Measurements from ENCODE around the gene LRRIQ4.

LRRIQ4 gene

DNA sequence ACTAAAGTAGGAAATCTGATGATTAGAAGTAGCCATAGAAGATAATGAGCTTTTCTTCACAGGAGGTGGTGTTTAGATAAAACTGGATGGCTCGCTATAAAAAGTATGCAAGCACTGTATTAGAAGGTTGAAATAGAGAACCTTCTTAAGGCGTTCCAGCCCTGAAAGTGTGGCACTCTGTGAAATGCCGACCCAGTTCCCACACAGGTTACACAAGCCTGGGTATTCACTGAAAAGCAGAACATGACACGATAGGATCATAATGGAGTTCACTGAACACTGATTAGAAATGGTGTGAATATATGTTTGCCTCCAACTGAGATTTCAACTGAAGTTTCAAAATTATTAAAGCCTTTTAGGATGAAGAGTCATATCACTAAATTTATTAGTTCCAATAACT, 15.0 kb downstream of the LRRIQ4 start:
- ATAC-seq = no peak
- TF ChIP-seq ZC3H10 (CRISPR knock-in tag; IDR thresholded peaks at IDR 0.05) (no peak), TSHZ2 (CRISPR knock-in tag; IDR thresholded peaks at IDR 0.05) (no peak), TOX (CRISPR knock-in tag; IDR thresholded peaks at IDR 0.05; ENCODE audit: borderline replicate concordance) (no peak), ZNF8 (CRISPR knock-in tag; IDR thresholded peaks at IDR 0.05) (no peak), ESRRG (CRISPR knock-in tag; IDR thresholded peaks at IDR 0.05) (no peak), CSDC2 (CRISPR knock-in tag; IDR thresholded peaks at IDR 0.05) (no peak), ZFP3 (CRISPR knock-in tag; IDR thresholded peaks at IDR 0.05) (no peak), ZNF565 (CRISPR knock-in tag; conservative IDR thresholded peaks at IDR 0.05; ENCODE audit: low read depth) (no peak), ZNF70 (CRISPR knock-in tag; IDR thresholded peaks at IDR 0.05) (no peak), ISL1 (CRISPR knock-in tag; IDR thresholded peaks at IDR 0.05) (no peak), ZFP30 (CRISPR knock-in tag; IDR thresholded peaks at IDR 0.05) (no peak), GLIS3 (CRISPR knock-in tag; IDR thresholded peaks at IDR 0.05) (no peak)
- TF ChIP-seq, protein P1, sequence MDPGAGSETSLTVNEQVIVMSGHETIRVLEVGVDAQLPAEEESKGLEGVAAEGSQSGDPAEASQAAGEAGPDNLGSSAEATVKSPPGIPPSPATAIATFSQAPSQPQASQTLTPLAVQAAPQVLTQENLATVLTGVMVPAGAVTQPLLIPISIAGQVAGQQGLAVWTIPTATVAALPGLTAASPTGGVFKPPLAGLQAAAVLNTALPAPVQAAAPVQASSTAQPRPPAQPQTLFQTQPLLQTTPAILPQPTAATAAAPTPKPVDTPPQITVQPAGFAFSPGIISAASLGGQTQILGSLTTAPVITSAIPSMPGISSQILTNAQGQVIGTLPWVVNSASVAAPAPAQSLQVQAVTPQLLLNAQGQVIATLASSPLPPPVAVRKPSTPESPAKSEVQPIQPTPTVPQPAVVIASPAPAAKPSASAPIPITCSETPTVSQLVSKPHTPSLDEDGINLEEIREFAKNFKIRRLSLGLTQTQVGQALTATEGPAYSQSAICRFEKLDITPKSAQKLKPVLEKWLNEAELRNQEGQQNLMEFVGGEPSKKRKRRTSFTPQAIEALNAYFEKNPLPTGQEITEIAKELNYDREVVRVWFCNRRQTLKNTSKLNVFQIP (CRISPR knock-in tag; IDR thresholded peaks at IDR 0.05; ENCODE audit: borderline replicate concordance, low read depth) = no peak
- TF ChIP-seq, protein P2, sequence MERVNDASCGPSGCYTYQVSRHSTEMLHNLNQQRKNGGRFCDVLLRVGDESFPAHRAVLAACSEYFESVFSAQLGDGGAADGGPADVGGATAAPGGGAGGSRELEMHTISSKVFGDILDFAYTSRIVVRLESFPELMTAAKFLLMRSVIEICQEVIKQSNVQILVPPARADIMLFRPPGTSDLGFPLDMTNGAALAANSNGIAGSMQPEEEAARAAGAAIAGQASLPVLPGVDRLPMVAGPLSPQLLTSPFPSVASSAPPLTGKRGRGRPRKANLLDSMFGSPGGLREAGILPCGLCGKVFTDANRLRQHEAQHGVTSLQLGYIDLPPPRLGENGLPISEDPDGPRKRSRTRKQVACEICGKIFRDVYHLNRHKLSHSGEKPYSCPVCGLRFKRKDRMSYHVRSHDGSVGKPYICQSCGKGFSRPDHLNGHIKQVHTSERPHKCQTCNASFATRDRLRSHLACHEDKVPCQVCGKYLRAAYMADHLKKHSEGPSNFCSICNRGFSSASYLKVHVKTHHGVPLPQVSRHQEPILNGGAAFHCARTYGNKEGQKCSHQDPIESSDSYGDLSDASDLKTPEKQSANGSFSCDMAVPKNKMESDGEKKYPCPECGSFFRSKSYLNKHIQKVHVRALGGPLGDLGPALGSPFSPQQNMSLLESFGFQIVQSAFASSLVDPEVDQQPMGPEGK (CRISPR knock-in tag; IDR thresholded peaks at IDR 0.05; ENCODE audit: borderline replicate concordance) = no peak

- TF ChIP-seq RARB (CRISPR knock-in tag; IDR thresholded peaks at IDR 0.05) (no peak), GLIS3 (CRISPR knock-in tag; IDR thresholded peaks at IDR 0.05) (no peak), TSHZ2 (CRISPR knock-in tag; IDR thresholded peaks at IDR 0.05) (no peak), ESRRG (CRISPR knock-in tag; IDR thresholded peaks at IDR 0.05) (no peak), ISL1 (CRISPR knock-in tag; IDR thresholded peaks at IDR 0.05) (no peak), CREB5 (CRISPR knock-in tag; IDR thresholded peaks at IDR 0.05; ENCODE audit: low read depth) (no peak), ZFP30 (CRISPR knock-in tag; IDR thresholded peaks at IDR 0.05) (no peak), ZC3H10 (CRISPR knock-in tag; IDR thresholded peaks at IDR 0.05) (no peak), TOX (CRISPR knock-in tag; IDR thresholded peaks at IDR 0.05; ENCODE audit: borderline replicate concordance) (no peak), ZNF8 (CRISPR knock-in tag; IDR thresholded peaks at IDR 0.05) (no peak), OSR1 (CRISPR knock-in tag; IDR thresholded peaks at IDR 0.05) (no peak), ARNTL (CRISPR knock-in tag; IDR thresholded peaks at IDR 0.05; ENCODE audit: borderline replicate concordance, low read depth) (no peak), SNAI2 (CRISPR knock-in tag; IDR thresholded peaks at IDR 0.05) (no peak)
- TF ChIP-seq, protein P3, sequence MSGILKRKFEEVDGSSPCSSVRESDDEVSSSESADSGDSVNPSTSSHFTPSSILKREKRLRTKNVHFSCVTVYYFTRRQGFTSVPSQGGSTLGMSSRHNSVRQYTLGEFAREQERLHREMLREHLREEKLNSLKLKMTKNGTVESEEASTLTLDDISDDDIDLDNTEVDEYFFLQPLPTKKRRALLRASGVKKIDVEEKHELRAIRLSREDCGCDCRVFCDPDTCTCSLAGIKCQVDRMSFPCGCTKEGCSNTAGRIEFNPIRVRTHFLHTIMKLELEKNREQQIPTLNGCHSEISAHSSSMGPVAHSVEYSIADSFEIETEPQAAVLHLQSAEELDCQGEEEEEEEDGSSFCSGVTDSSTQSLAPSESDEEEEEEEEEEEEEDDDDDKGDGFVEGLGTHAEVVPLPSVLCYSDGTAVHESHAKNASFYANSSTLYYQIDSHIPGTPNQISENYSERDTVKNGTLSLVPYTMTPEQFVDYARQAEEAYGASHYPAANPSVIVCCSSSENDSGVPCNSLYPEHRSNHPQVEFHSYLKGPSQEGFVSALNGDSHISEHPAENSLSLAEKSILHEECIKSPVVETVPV (CRISPR knock-in tag; IDR thresholded peaks at IDR 0.05) = no peak
- TF ChIP-seq, protein P2 (CRISPR knock-in tag; IDR thresholded peaks at IDR 0.05; ENCODE audit: borderline replicate concordance) = no peak
- ATAC-seq = no peak
These were observed 22.9 kb downstream of the LRRIQ4 start for GRCh38 chr3:169835533-169835932.
